Measurements from ENCODE around the gene NGFR. TPM values are rescaled to one million over a fixed set of nuclear protein-coding genes. Genes with fewer than 3 reads are reported as not detected.

NGFR gene
- total RNA-seq, 1 donor from 2014 or later = not detected

- Mint-ChIP-seq H3K4me1 (peaks cover 7% of the 10 kb centered on the region), H3K27me3 (peaks cover 10% of the 10 kb centered on the region), H3K4me3 (no peak overlapping the region), H3K36me3 (ENCODE audit: low read depth) (no peaks in the 10 kb centered on the region), H3K9me3 (no peaks in the 10 kb centered on the region), H3K27ac (no peak overlapping the region)
- DNase-seq = no peak
- intact Hi-C loops (cut with micrococcal nuclease) = no loop called here
These were observed 59.8 kb downstream of the NGFR start for GRCh38 chr17:49554694-49555494.

- H3K36me3 Mint-ChIP-seq (ENCODE audit: low read depth) = no peaks in the 10 kb centered on the region
- DNase-seq = peak; percentile 55
- no peak overlapping the region for H3K27ac Mint-ChIP-seq
- H3K4me1 Mint-ChIP-seq = peaks cover 7% of the 10 kb centered on the region
- H3K4me3 Mint-ChIP-seq = no peak overlapping the region
- peaks cover 11% of the 10 kb centered on the region for H3K27me3 Mint-ChIP-seq
- H3K9me3 Mint-ChIP-seq = no peaks in the 10 kb centered on the region
- intact Hi-C loops (cut with micrococcal nuclease) = loop anchor here (1.0 to 2.0 kb wide), 3 partner anchors 61 to 147 kb away; partner anchors contain the start of gene NGFR
These were observed 60.6 kb downstream of the NGFR start for GRCh38 chr17:49555495-49556222.

- Mint-ChIP-seq H3K27me3 (peaks cover 15% of the 10 kb centered on the region), H3K4me1 (peaks cover 7% of the 10 kb centered on the region), H3K4me3 (no peak overlapping the region), H3K36me3 (ENCODE audit: low read depth) (no peaks in the 10 kb centered on the region), H3K27ac (no peak overlapping the region), H3K9me3 (no peaks in the 10 kb centered on the region)
- peak; percentile 96 for DNase-seq
- intact Hi-C loops (cut with micrococcal nuclease) = loop anchor here (1.0 to 2.0 kb wide), 3 partner anchors 62 to 148 kb away; partner anchors contain the start of gene NGFR
These were observed 61.3 kb downstream of the NGFR start for GRCh38 chr17:49556223-49556943.

- Mint-ChIP-seq H3K4me1 (peaks cover 7% of the 10 kb centered on the region), H3K27me3 (peaks cover 17% of the 10 kb centered on the region), H3K27ac (no peak overlapping the region), H3K36me3 (ENCODE audit: low read depth) (no peaks in the 10 kb centered on the region), H3K4me3 (no peak overlapping the region), H3K9me3 (no peaks in the 10 kb centered on the region)
- DNase-seq = peak; percentile 81
- intact Hi-C loops (cut with micrococcal nuclease) = loop anchor here (2.0 kb wide), 1 partner anchor 63 kb away; the partner anchor contains the start of gene NGFR
These were observed 62.4 kb downstream of the NGFR start for GRCh38 chr17:49557312-49558024.

Other genes with a start within 250 kb of the NGFR start
- 4.5 and 5.5 TPM in 2 replicates for gene ZNF652, start 133.0 kb upstream of the NGFR start, total RNA-seq
- gene PHB1, start 80.4 kb upstream of the NGFR start, total RNA-seq = 440 and 448 TPM in 2 replicates
- gene NXPH3, start 80.6 kb downstream of the NGFR start, total RNA-seq = not detected in 2 replicates
- 56.0 and 61.4 TPM in 2 replicates for gene SPOP, start 182.8 kb downstream of the NGFR start, total RNA-seq
- 78.9 and 79.5 TPM in 2 replicates for gene SLC35B1, start 212.7 kb downstream of the NGFR start, total RNA-seq